Lower leg skin (tissue), 4 donors: ENCODE results near the gene MRAS. TPM values are rescaled to one million over a fixed set of nuclear protein-coding genes. Genes with fewer than 3 reads are reported as not detected.
A peak's percentile ranks its signal among the peaks of the same experiment; 100 is the strongest.
"Not testable (repeated sequence)": the region's sequence is repeated elsewhere in the genome, so short reads cannot be mapped to it uniquely, and the experiment has no call there.

Source experiments
- DNase-seq, 2 donors: peaks; one replicate each; pipeline ENCODE4 v3.0.0-alpha.2; 2019; ENCODE audit warnings: low spot score in 2 of 2
- H3K4me3 ChIP-seq: fragments of 200-600 bp; sonication (generic); 2 replicates; pipeline ENCODE4 v1.5.1; 2017; ENCODE audit warnings: mild to moderate bottlenecking, low read depth; ENCODE audit not compliant: poor library complexity, severe bottlenecking
- CTCF ChIP-seq, 3 donors: fragments of 450-650 bp; IDR thresholded peaks; one replicate each; pipeline ENCODE4 v1.5.1; 2016; ENCODE audit warnings: antibody characterized with exemption in 3 of 3, mild to moderate bottlenecking in 3 of 3, moderate library complexity in 2 of 3
- POLR2A ChIP-seq, 2 donors: fragments of 450-650 bp; IDR thresholded peaks; one replicate each; pipeline ENCODE4 v1.6.1; 2016 to 2017; ENCODE audit warnings: antibody characterized with exemption in 2 of 2, mild to moderate bottlenecking in 1 of 2, moderate library complexity in 1 of 2
- WGBS, 2 donors: methylation state at CpG; one replicate each; pipeline ENCODE4 v1.1.5; 2018; 5-methylcytosine and 5-hydroxymethylcytosine counted together
- intact Hi-C: fragments of 100-400 bp; cut with DNase I; formaldehyde crosslinking; loops from one replicate; pipeline ENCODE4 v1.15.0; 2023; ENCODE audit warnings: low total_unique reads
- total RNA-seq, 4 donors: library from RNA; depleted of rRNA; stranded (reverse); fragments of >200 nt; gene quantifications; one replicate each; pipeline ENCODE4 v1.1.0, GENCODE V29; 2016

Gene MRAS
- total RNA-seq, 4 donors from 2014 or later = 6.3 to 22.2 (median 10.3) TPM

- intact Hi-C loops = no loop called here
- no peak overlapping the region for H3K4me3 ChIP-seq
- no peak for DNase-seq
Observed at GRCh38 chr3:138408751-138409570, 60.6 kb downstream of the MRAS start.

GRCh38 chr3:138412821-138413551 lies 64.6 kb downstream of the MRAS start:
- TF ChIP-seq POLR2A (IDR thresholded peaks at IDR 0.05) = no peak
- no peak for TF ChIP-seq CTCF (IDR thresholded peaks at IDR 0.05)
- 61 to 65% methylated on average over 9 of the region's 9 CpGs for WGBS, 2 donors
- no peak overlapping the region for H3K4me3 ChIP-seq
- intact Hi-C loops = loop anchor here (5.0 kb wide), 1 partner anchor 514 kb away; no protein-coding TSS in a partner anchor
- peak in 1 of 2 donors; percentile 52 for DNase-seq

More at GRCh38 chr3:138408751-138409570, 60.6 kb downstream of the MRAS start:
- TF ChIP-seq CTCF (IDR thresholded peaks at IDR 0.05) (no peak), POLR2A (IDR thresholded peaks at IDR 0.05) (no peak)
- 62 to 71% methylated on average over 7 of the region's 7 CpGs for WGBS, 2 donors

- intact Hi-C loops = loop anchor here (5.0 kb wide), 1 partner anchor 176 kb away; the partner anchor contains the start of gene CEP70
- H3K4me3 ChIP-seq, DNase-seq: not testable (repeated sequence)
- 82 to 83% methylated on average over 4 of the region's 4 CpGs for WGBS, 2 donors
Observed at GRCh38 chr3:138416236-138416635, 67.9 kb downstream of the MRAS start.

- intact Hi-C loops = loop anchor here (5.0 kb wide), 1 partner anchor 175 kb away; the partner anchor contains the start of gene CEP70
- WGBS, 2 donors = 16 to 19% methylated on average over 7 of the region's 7 CpGs
- peak; percentile 73 to 94 for DNase-seq
- no peak overlapping the region for H3K4me3 ChIP-seq
- TF ChIP-seq CTCF (IDR thresholded peaks at IDR 0.05) (peak in 1 of 3 donors; percentile 33), POLR2A (IDR thresholded peaks at IDR 0.05) (no peak)
Observed at GRCh38 chr3:138417559-138417982, 69.2 kb downstream of the MRAS start.

- H3K4me3 ChIP-seq = no peak overlapping the region
- no peak for TF ChIP-seq CTCF (IDR thresholded peaks at IDR 0.05)
- no peak for TF ChIP-seq POLR2A (IDR thresholded peaks at IDR 0.05)
- no peak for DNase-seq
- intact Hi-C loops = loop anchor here (5.0 kb wide), 1 partner anchor 174 kb away; the partner anchor contains the start of gene CEP70
- WGBS, 2 donors = 68 to 72% methylated on average over 5 of the region's 5 CpGs
Observed at GRCh38 chr3:138418601-138419206, 70.3 kb downstream of the MRAS start.
